Keratinocyte (primary cell): ENCODE data around the gene NARS2. TPM values are rescaled to one million over a fixed set of nuclear protein-coding genes. Genes with fewer than 3 reads are reported as not detected.

Experiments used
- DNase-seq: peaks from one replicate; pipeline ENCODE4 v3.0.0-alpha.2; 2011; ENCODE audit warnings: low read depth, missing footprints, low spot score
- FAIRE-seq: peaks from 2 replicates; lab custom pipeline; 2011; peaks lifted over from hg19 to GRCh38; lab: Jason Lieb, UNC
- H2AFZ ChIP-seq: 2 replicates; pipeline ENCODE4 v1.6.0; 2012; ENCODE audit warnings: low read length, control low read depth, inconsistent platforms; ENCODE audit not compliant: control insufficient read depth
- H3K27ac ChIP-seq: 2 replicates; pipeline ENCODE4 v1.5.1; 2011; ENCODE audit warnings: low read length; ENCODE audit not compliant: control insufficient read depth, insufficient read depth
- H3K27me3 ChIP-seq: 3 replicates; pipeline ENCODE4 v1.6.0; 2011; ENCODE audit warnings: low read length; ENCODE audit not compliant: control insufficient read depth, insufficient read depth; ENCODE audit errors: extremely low read depth
- H3K36me3 ChIP-seq, 2 experiments: 2 replicates in 1 of 2; 3 replicates in 1 of 2; pipeline ENCODE4 v1.5.1; 2011; ENCODE audit warnings: low read length in 2 of 2, mild to moderate bottlenecking in 1 of 2; ENCODE audit not compliant: control insufficient read depth in 2 of 2, insufficient read depth in 2 of 2; ENCODE audit errors: extremely low read depth in 1 of 2
- H3K4me1 ChIP-seq: 3 replicates; pipeline ENCODE4 v1.5.1; 2011; ENCODE audit warnings: low read length; ENCODE audit not compliant: control insufficient read depth, insufficient read depth; ENCODE audit errors: extremely low read depth
- H3K4me2 ChIP-seq: 3 replicates; pipeline ENCODE4 v1.6.0; 2011; ENCODE audit warnings: low read depth, low read length; ENCODE audit not compliant: control insufficient read depth, insufficient read depth; ENCODE audit errors: extremely low read depth
- H3K4me3 ChIP-seq, 3 experiments: fragments of 200-600 bp in 1 of 3; sonication (generic) in 1 of 3; 2 replicates in 2 of 3; 3 replicates in 1 of 3; pipeline ENCODE4 v1.5.1; 2011 to 2016; ENCODE audit warnings: low read length in 3 of 3, mild to moderate bottlenecking in 3 of 3, control low read depth in 2 of 3, inconsistent platforms in 1 of 3, low read depth in 1 of 3, mixed read lengths in 1 of 3, mixed run types in 1 of 3, moderate library complexity in 1 of 3; ENCODE audit not compliant: control insufficient read depth in 2 of 3, insufficient read depth in 2 of 3; ENCODE audit errors: extremely low read depth in 1 of 3
- H3K79me2 ChIP-seq: 2 replicates; pipeline ENCODE4 v1.6.0; 2012; ENCODE audit warnings: low read length; ENCODE audit not compliant: control insufficient read depth, insufficient read depth
- H3K9ac ChIP-seq: 3 replicates; pipeline ENCODE4 v1.6.0; 2011; ENCODE audit warnings: low read length; ENCODE audit not compliant: control insufficient read depth, insufficient read depth; ENCODE audit errors: extremely low read depth
- H3K9me1 ChIP-seq: 3 replicates; pipeline ENCODE4 v1.6.0; 2011; ENCODE audit warnings: low read length; ENCODE audit not compliant: control insufficient read depth, insufficient read depth; ENCODE audit errors: extremely low read depth
- H3K9me3 ChIP-seq: 2 replicates; pipeline ENCODE4 v1.5.1; 2012; ENCODE audit warnings: low read depth, low read length; ENCODE audit not compliant: control insufficient read depth
- H4K20me1 ChIP-seq: 3 replicates; pipeline ENCODE4 v1.6.0; 2011; ENCODE audit warnings: low read length; ENCODE audit not compliant: control insufficient read depth, insufficient read depth; ENCODE audit errors: extremely low read depth
- CTCF ChIP-seq, 3 experiments: IDR thresholded peaks in 1 of 3; conservative IDR thresholded peaks in 1 of 3; optimal IDR thresholded peaks in 1 of 3; 2 replicates in 2 of 3; 3 replicates in 1 of 3; pipeline versions ENCODE3 to v1.5.1; 2011; ENCODE audit warnings: low read length in 3 of 3, mild to moderate bottlenecking in 3 of 3, moderate library complexity in 2 of 3, control low read depth in 1 of 3, inconsistent platforms in 1 of 3; ENCODE audit not compliant: insufficient read depth in 2 of 3; ENCODE audit errors: extremely low read depth in 1 of 3
- EZH2 ChIP-seq: IDR thresholded peaks from one replicate; pipeline ENCODE4 v1.6.1; 2012; ENCODE audit warnings: inconsistent platforms, mild to moderate bottlenecking, low read length, moderate library complexity
- dilution Hi-C: fragments of 300-500 bp; cut with MboI; formaldehyde crosslinking; loops from one replicate; pipeline ENCODE4 v1.7.0; 2020; ENCODE audit warnings: low sequenced_read_pairs; ENCODE audit not compliant: extremely low pct_ligation_motif_present
- polyA plus RNA-seq, 5 experiments: library from polyadenylated mRNA; depleted of rRNA in 3 of 5; stranded (reverse) in 3 of 5; stranded (forward) in 1 of 5; unstranded in 1 of 5; fragments of >200 nt; gene quantifications; 1 replicate in 1 of 5; 2 replicates in 3 of 5; 3 replicates in 1 of 5; pipeline versions ENCODE4 v1.2.1 to v1.2.3, GENCODE V29; 2011 to 2012; ENCODE audit warnings: missing spikeins in 2 of 5, low read depth in 1 of 5, low replicate concordance in 1 of 5

Gene NARS2
- polyA plus RNA-seq, 1 donor (not counting 4 experiments of a cell fraction or from before 2014, with no cell fraction given): 28.8 TPM

- TF ChIP-seq EZH2: no peak
- Histone ChIP-seq H3K4me3 (peak overlapping the region in 1 of 3 experiments; percentile 62), H4K20me1 (no peaks in the 10 kb centered on the region), H3K27ac (no peak overlapping the region), H3K4me1 (peaks cover 20% of the 10 kb centered on the region), H2AFZ (no peak overlapping the region), H3K36me3 (no peaks in the 10 kb centered on the region), H3K9ac (peak overlapping the region; percentile 74), H3K9me3 (no peaks in the 10 kb centered on the region), H3K4me2 (peak overlapping the region; percentile 86), H3K79me2 (no peaks in the 10 kb centered on the region), H3K27me3 (peaks cover 13% of the 10 kb centered on the region), H3K9me1 (no peaks in the 10 kb centered on the region)
- DNase-seq: no peak
- dilution Hi-C loops: no loop called here
- FAIRE-seq: no peak
Observed at GRCh38 chr11:78418584-78419211, 156.0 kb downstream of the NARS2 start.

GRCh38 chr11:78417888-78418583 lies 156.6 kb downstream of the NARS2 start:
- H2AFZ ChIP-seq: peak overlapping the region; percentile 70
- DNase-seq: no peak
- peaks cover 20% of the 10 kb centered on the region for H3K4me1 ChIP-seq
- H4K20me1 ChIP-seq: no peaks in the 10 kb centered on the region
- H3K79me2 ChIP-seq: no peaks in the 10 kb centered on the region
- peak overlapping the region; percentile 49 to 62 (median 56) for H3K4me3 ChIP-seq
- peaks cover 13% of the 10 kb centered on the region for H3K27me3 ChIP-seq
- no peak for FAIRE-seq
- H3K9me3 ChIP-seq: no peaks in the 10 kb centered on the region
- TF ChIP-seq EZH2 (no peak), CTCF (optimal IDR thresholded peaks at IDR 0.05 in 1 of 3, IDR thresholded peaks at IDR 0.05 in 1 of 3, conservative IDR thresholded peaks at IDR 0.05 in 1 of 3; ENCODE audit: extremely low read depth in 1 of 3, insufficient read depth in 2 of 3, low read length in 3 of 3) (peak in 1 of 3 experiments; percentile 2)
- peak overlapping the region; percentile 74 for H3K9ac ChIP-seq
- no peaks in the 10 kb centered on the region for H3K9me1 ChIP-seq
- no peak overlapping the region for H3K27ac ChIP-seq
- no peaks in the 10 kb centered on the region for H3K36me3 ChIP-seq
- H3K4me2 ChIP-seq: peak overlapping the region; percentile 86
- dilution Hi-C loops: no loop called here
